Lung (tissue), 12 donors: Measurements from ENCODE around the gene TSPAN16. TPM values are rescaled to one million over a fixed set of nuclear protein-coding genes. Genes with fewer than 3 reads are reported as not detected.

ENCODE experiments used
- ATAC-seq: fragments of 200-7000 bp; cut with Tn5 transposase; one replicate; pipeline ENCODE4 v1.9.1; 2020; ENCODE audit warnings: moderate number of reproducible peaks; ENCODE audit not compliant: insufficient read depth, low FRiP score
- DNase-seq, 3 donors: peaks; one replicate each; pipeline ENCODE4 v3.0.0-alpha.2; 2013 to 2017
- H3K27ac ChIP-seq, 2 donors: one replicate each; pipeline ENCODE4 v1.5.1; 2013; ENCODE audit warnings: mild to moderate bottlenecking in 2 of 2, moderate library complexity in 2 of 2, control low read depth in 1 of 2, inconsistent platforms in 1 of 2, low read depth in 1 of 2, low read length in 1 of 2
- H3K27me3 ChIP-seq, 3 donors: one replicate each; pipeline ENCODE4 v1.5.1; 2013; ENCODE audit warnings: low read length in 2 of 3; ENCODE audit not compliant: control insufficient read depth in 3 of 3, insufficient read depth in 3 of 3
- H3K36me3 ChIP-seq, 4 donors: one replicate each; pipeline ENCODE4 v1.5.1; 2013; ENCODE audit warnings: low read length in 4 of 4, mild to moderate bottlenecking in 1 of 4, moderate library complexity in 1 of 4; ENCODE audit not compliant: control insufficient read depth in 4 of 4, insufficient read depth in 4 of 4
- H3K4me1 ChIP-seq, 5 donors: one replicate each; pipeline ENCODE4 v1.5.1; 2013; ENCODE audit warnings: low read length in 5 of 5, mild to moderate bottlenecking in 2 of 5, moderate library complexity in 1 of 5; ENCODE audit not compliant: control insufficient read depth in 5 of 5, insufficient read depth in 5 of 5
- H3K4me3 ChIP-seq: one replicate; pipeline ENCODE4 v1.5.1; 2013; ENCODE audit warnings: mild to moderate bottlenecking, control low read depth, moderate library complexity
- H3K9ac ChIP-seq, 2 donors: one replicate each; pipeline ENCODE4 v1.5.1; 2013; ENCODE audit warnings: low read length in 2 of 2, control low read depth in 1 of 2; ENCODE audit not compliant: insufficient read depth in 1 of 2
- H3K9me3 ChIP-seq, 4 donors: one replicate each; pipeline ENCODE4 v1.5.1; 2013; ENCODE audit warnings: low read length in 3 of 4, mild to moderate bottlenecking in 1 of 4, moderate library complexity in 1 of 4; ENCODE audit not compliant: control insufficient read depth in 4 of 4, insufficient read depth in 3 of 4
- WGBS, 2 donors: extraction: QIAGEN DNeasy Blood & Tissue Kit; methylation state at CpG; one replicate each; pipeline ENCODE4 v1.1.7; 2013; 5-methylcytosine and 5-hydroxymethylcytosine counted together
- polyA plus RNA-seq, 2 donors: library from polyadenylated mRNA; stranded (reverse); fragments of 200-250 nt; gene quantifications; one replicate each; pipeline ENCODE4 v1.2.1, GENCODE V29; 2013
- total RNA-seq, 2 donors: library from RNA; depleted of rRNA in 1 of 2; stranded (reverse); fragments of >200 nt in 1 of 2; gene quantifications; one replicate each; pipeline ENCODE4 v1.2.1, GENCODE V29; 2014 to 2021
- TF ChIP-seq, protein P1 (sequence below): IDR thresholded peaks from 2 replicates; pipeline ENCODE4 v1.5.1; 2012; ENCODE audit warnings: mild to moderate bottlenecking; ENCODE audit errors: control extremely low read depth, extremely low read depth
- donor health status: control.
- donor health status: control.
- donor health status: Bipolar disorder and iron deficiency.
- donor health status: healthy.
- donor health status: DM: yes; HTN: yes; CAD: no.

TSPAN16 gene
- total and polyA plus RNA-seq, 4 donors, result not detected

DNA sequence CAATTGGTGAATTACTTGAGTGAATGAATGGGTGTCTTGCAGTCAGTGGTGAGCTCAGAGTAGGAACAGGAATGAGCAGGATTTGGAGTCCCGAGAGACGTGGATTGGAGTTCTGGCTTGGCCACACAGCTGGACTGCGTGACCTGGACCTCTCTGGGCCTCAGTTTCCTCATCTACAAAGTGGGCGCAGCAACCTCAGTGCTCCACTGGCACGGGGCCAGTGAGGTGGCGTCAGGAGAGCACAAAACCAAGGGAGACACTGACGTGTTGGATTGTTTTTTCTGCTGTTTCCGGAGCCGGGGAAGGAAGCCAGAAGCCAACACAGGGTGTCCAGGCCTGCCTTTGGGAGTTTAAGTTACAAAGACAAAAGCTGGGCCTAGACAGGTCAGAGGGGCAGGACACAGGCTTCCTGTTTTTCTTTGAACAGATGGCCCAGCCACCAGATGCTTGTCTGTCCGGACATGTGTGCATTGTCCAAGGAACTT is 27.1 kb upstream of the TSPAN16 start:
- TF ChIP-seq, protein P1, sequence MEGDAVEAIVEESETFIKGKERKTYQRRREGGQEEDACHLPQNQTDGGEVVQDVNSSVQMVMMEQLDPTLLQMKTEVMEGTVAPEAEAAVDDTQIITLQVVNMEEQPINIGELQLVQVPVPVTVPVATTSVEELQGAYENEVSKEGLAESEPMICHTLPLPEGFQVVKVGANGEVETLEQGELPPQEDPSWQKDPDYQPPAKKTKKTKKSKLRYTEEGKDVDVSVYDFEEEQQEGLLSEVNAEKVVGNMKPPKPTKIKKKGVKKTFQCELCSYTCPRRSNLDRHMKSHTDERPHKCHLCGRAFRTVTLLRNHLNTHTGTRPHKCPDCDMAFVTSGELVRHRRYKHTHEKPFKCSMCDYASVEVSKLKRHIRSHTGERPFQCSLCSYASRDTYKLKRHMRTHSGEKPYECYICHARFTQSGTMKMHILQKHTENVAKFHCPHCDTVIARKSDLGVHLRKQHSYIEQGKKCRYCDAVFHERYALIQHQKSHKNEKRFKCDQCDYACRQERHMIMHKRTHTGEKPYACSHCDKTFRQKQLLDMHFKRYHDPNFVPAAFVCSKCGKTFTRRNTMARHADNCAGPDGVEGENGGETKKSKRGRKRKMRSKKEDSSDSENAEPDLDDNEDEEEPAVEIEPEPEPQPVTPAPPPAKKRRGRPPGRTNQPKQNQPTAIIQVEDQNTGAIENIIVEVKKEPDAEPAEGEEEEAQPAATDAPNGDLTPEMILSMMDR, result no peak
- WGBS, 2 donors, result 30 to 32% methylated on average over 10 of the region's 10 CpGs
- Histone ChIP-seq H3K27me3 (no peaks in the 10 kb centered on the region), H3K9me3 (no peaks in the 10 kb centered on the region), H3K9ac (no peak overlapping the region), H3K4me3 (no peak overlapping the region), H3K27ac (peak overlapping the region; percentile 28 to 40), H3K4me1 (peaks cover 0 to 21% (median 4%) of the 10 kb centered on the region in 5 donors), H3K36me3 (no peaks in the 10 kb centered on the region)
- peak; percentile 70 to 86 (median 73) for DNase-seq
- ATAC-seq, result no peak

DNA sequence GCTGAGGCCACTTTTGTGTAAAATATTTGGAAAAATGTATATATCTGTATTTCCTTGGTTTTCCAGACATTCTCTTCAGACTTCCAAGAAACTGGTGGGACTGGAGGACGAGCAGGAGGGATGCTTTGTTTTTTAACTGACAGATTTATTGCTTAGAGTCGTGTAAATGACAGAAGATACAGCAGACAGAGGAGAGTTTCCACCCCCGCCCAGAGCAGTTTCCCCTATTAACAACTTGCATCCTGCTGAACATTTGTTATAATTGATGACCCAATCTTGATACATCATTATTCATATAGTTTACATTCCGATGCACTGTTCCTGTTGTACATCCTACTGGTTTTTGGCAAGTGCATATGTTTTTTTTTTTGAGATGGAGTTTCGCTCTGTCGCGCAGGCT is 26.6 kb upstream of the TSPAN16 start:
- Histone ChIP-seq H3K9me3 (no peaks in the 10 kb centered on the region), H3K27me3 (no peaks in the 10 kb centered on the region), H3K9ac (no peak overlapping the region), H3K4me3 (no peak overlapping the region), H3K27ac (peak overlapping the region; percentile 28 to 40), H3K36me3 (no peaks in the 10 kb centered on the region), H3K4me1 (peaks cover 0 to 18% (median 4%) of the 10 kb centered on the region in 5 donors)
- WGBS, 2 donors, result 32 to 35% methylated on average over 7 of the region's 7 CpGs
- no peak for ATAC-seq
- DNase-seq, result peak in 2 of 3 donors; percentile 52 to 69
- TF ChIP-seq, protein P1, result no peak

DNA sequence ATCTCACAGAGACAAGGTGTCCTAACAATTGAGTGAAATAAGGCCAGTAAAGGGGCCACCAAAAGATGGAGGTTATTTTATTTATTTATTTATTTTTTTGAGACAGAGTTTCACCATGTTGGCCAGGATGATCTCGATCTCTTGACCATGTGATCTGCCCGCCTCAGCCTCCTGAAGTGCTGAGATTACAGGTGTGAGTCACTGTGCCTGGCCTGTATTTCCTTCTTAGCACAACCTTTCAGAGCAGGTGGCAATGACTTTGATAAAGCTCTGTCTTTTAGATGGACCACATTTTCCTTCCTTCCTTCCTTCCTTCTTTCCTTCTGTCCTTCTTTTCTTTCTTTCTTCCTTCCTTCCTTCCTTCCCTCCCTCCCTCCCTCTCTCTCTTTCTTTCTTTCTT is 22.7 kb upstream of the TSPAN16 start:
- Histone ChIP-seq H3K9me3 (no peaks in the 10 kb centered on the region), H3K9ac (no peak overlapping the region), H3K27ac (no peak overlapping the region), H3K27me3 (no peaks in the 10 kb centered on the region), H3K4me3 (no peak overlapping the region), H3K4me1 (peaks cover 0 to 11% (median 3%) of the 10 kb centered on the region in 5 donors), H3K36me3 (no peaks in the 10 kb centered on the region)
- no peak for DNase-seq
- 60 to 65% methylated on average over 2 of the region's 2 CpGs for WGBS, 2 donors
- ATAC-seq, result no peak
- TF ChIP-seq, protein P1, result no peak

DNA sequence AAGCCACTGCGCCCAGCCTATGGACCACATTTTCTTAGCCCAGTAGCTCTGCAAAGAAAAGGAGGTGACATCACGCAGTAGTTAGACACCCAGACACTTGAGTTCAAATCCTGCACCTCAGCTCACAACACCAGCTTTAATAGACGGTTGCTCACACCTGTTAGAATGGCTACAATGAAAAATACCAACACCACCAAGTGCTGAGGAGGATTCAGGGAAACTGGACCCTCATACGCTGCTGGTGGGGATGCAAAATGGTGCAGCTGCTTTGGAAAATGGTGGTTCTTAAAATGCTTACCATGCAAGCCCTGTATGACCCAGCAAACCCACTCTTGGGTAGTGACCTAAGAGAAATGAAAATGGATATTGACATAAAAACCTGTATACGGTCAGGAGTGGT is 22.0 kb upstream of the TSPAN16 start:
- Histone ChIP-seq H3K27me3 (no peaks in the 10 kb centered on the region), H3K9me3 (no peaks in the 10 kb centered on the region), H3K4me1 (peaks cover 0 to 6% (median 0%) of the 10 kb centered on the region in 5 donors), H3K9ac (no peak overlapping the region), H3K4me3 (no peak overlapping the region), H3K27ac (no peak overlapping the region), H3K36me3 (no peaks in the 10 kb centered on the region)
- ATAC-seq, result no peak
- TF ChIP-seq, protein P1, result no peak
- 84 to 86% methylated on average over 5 of the region's 5 CpGs for WGBS, 2 donors
- DNase-seq, result no peak
